Mucosa of stomach (tissue), 1 donor: Measurements from ENCODE around the gene GRIPAP1.

ENCODE experiments used
- H3K27me3 ChIP-seq: one replicate; pipeline ENCODE4 v1.7.0; 2013; ENCODE audit warnings: mild to moderate bottlenecking, low read length; ENCODE audit not compliant: control insufficient read depth, insufficient read depth
- H3K36me3 ChIP-seq: one replicate; pipeline ENCODE4 v1.7.0; 2013; ENCODE audit warnings: low read length; ENCODE audit not compliant: control insufficient read depth, insufficient read depth
- H3K4me1 ChIP-seq: one replicate; pipeline ENCODE4 v1.7.0; 2013; ENCODE audit warnings: mild to moderate bottlenecking, low read length; ENCODE audit not compliant: control insufficient read depth, insufficient read depth
- H3K4me3 ChIP-seq: one replicate; pipeline ENCODE4 v1.7.0; 2013; ENCODE audit warnings: low read length
- H3K9ac ChIP-seq: one replicate; pipeline ENCODE4 v1.7.0; 2013; ENCODE audit warnings: mild to moderate bottlenecking, low read length, moderate library complexity
- H3K9me3 ChIP-seq: one replicate; pipeline ENCODE4 v1.7.0; 2013; ENCODE audit warnings: mild to moderate bottlenecking, low read length, moderate library complexity; ENCODE audit not compliant: control insufficient read depth
- donor health status: Pancreatic carcinoma.

Gene GRIPAP1

DNA sequence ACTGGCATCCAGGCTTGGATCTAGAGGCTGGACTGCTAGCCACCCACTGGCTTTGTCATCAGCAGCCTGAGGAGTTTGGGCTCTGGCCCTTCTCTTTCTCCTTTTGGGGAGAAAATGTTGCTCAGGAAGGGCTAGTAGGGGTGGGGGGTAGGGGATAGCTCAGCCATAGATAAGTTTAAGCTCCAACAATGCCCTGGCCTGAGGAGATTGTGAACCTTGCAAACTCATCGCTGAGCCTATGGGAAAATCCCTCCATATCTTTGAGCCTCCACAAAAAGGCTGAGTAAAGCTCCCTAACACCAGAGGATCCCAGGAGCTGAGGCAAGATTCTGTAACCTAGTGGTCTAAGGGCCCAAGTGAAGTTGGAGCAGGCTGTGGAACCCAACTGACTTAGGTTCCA is 53.5 kb downstream of the GRIPAP1 start:
- H3K4me1 ChIP-seq: peaks cover 7% of the 10 kb centered on the region
- H3K27me3 ChIP-seq: no peaks in the 10 kb centered on the region
- H3K36me3 ChIP-seq: no peaks in the 10 kb centered on the region
- no peak overlapping the region for H3K9ac ChIP-seq
- H3K9me3 ChIP-seq: no peaks in the 10 kb centered on the region
- no peak overlapping the region for H3K4me3 ChIP-seq

DNA sequence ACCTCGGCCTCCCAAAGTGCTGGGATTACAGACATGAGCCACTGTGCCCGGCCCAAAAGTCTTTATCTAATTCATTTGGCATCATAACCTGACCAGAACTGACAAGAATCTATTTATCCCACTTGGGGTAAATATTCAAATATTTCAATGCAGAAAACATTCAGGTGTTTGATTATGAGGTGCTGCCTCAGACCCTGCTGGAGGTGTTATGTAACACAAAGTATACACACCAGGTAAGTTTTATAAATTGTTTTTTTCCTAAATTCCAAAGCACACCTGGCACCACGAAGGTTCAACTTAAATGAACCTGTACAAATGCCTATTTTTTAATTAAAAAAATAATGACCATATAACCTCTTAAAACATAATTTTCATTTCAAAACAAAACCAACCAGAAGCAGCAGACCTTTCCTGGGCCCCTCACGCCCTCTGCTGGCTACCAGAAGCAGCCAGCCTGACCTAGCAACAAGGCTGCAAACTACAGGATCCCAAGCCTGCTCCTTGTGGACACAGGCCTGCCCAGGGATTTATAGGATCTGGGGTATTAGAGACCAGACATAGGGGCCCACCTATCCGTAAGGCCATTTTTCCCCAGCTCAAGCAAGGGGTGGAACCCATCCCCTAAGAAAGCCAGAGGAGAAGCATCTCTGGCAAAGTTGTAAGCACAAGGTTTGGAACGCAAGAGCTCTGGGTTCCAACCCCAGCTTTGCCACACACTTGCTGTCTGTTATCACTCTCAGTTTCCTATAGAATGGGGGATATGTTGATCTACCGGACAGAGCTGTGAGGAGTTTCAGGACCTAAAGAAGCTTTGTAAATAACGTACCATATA is 56.3 kb downstream of the GRIPAP1 start:
- Histone ChIP-seq H3K36me3 (no peaks in the 10 kb centered on the region), H3K27me3 (no peaks in the 10 kb centered on the region), H3K4me1 (peaks cover 17% of the 10 kb centered on the region), H3K4me3 (no peak overlapping the region), H3K9ac (no peak overlapping the region), H3K9me3 (no peaks in the 10 kb centered on the region)

DNA sequence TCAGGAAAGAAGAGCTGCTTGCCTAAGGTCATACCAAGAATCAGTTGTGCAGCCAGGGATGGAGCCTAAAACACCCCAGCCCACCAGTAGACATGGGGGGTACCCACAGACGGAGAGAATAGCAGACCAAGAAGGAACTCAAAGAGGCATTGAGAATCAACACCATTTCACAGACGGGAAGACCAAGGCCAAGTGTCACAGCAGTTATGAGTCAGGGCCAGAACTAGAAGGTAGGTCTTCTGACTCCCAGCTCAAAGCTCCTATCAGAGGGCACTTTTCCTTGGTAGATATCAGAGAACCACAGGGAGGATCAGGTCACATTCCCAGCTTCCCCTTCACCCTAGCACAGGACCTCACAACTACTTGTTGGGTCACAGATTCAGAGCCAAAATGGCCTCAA is 59.2 kb downstream of the GRIPAP1 start:
- H3K36me3 ChIP-seq: no peaks in the 10 kb centered on the region
- H3K9ac ChIP-seq: no peak overlapping the region
- H3K27me3 ChIP-seq: no peaks in the 10 kb centered on the region
- peaks cover 17% of the 10 kb centered on the region for H3K4me1 ChIP-seq
- no peak overlapping the region for H3K4me3 ChIP-seq
- no peaks in the 10 kb centered on the region for H3K9me3 ChIP-seq

DNA sequence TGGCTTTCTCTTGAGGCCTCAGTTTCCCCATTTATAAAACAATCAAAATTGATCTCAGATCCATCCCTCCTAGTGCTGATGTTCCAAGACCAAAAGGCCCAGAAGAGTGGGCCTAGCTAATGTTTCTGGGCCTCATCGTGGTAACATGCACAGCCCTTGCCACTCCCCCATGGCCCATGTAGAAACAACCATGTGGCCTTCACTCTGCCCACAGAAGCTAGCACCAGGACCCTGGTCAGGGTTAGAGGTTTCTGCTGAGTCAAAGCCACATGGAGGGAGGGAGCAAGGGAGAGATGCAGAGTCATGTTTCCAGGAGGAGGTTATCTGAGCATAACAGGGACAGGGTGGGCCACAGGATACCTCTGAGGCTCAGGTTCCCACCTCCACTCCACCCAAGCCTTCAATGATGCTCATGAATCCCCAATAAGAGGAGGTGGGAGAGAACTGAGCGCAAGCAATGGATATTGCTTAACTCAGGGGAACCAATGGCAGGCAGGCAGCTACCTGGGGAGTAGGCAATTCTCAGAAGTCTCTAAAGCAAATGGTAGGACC is 61.6 kb downstream of the GRIPAP1 start:
- H3K27me3 ChIP-seq: no peaks in the 10 kb centered on the region
- no peak overlapping the region for H3K9ac ChIP-seq
- no peak overlapping the region for H3K4me3 ChIP-seq
- no peaks in the 10 kb centered on the region for H3K36me3 ChIP-seq
- no peaks in the 10 kb centered on the region for H3K9me3 ChIP-seq
- H3K4me1 ChIP-seq: peaks cover 22% of the 10 kb centered on the region

DNA sequence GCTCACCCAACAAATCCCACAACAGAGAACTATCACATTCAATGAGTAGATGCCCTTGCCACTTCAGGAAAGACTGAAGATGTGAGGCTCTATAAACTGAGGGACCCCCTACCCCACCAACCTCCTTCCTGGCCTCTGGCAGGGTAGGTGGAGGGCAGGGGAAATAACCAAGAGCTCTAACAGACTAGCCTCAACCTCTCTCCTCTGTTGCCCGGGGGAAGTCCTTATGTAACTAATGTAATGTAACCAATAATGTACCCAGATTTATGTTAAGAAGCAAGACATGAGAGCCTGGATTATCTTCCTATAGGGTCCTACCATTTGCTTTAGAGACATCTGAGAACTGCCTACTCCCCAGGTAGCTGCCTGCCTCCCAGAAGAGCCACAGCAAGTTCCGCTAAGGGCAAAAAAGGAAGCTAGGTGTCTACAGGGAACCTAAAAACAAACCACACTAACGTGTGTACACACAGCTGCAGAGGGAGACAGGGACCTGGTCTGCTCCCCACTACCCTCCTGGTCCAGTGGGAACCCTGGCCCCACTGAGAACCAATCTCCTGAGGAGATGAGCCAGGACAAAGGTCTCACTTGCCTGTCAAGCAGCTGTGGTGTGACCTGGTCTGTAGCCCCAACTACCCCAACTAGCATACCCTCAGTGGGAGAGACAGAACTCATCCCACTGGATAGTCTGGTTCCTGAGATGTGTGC is 62.4 kb downstream of the GRIPAP1 start:
- H3K27me3 ChIP-seq: no peaks in the 10 kb centered on the region
- H3K4me3 ChIP-seq: no peak overlapping the region
- H3K9me3 ChIP-seq: no peaks in the 10 kb centered on the region
- no peaks in the 10 kb centered on the region for H3K36me3 ChIP-seq
- no peak overlapping the region for H3K9ac ChIP-seq
- peaks cover 22% of the 10 kb centered on the region for H3K4me1 ChIP-seq

DNA sequence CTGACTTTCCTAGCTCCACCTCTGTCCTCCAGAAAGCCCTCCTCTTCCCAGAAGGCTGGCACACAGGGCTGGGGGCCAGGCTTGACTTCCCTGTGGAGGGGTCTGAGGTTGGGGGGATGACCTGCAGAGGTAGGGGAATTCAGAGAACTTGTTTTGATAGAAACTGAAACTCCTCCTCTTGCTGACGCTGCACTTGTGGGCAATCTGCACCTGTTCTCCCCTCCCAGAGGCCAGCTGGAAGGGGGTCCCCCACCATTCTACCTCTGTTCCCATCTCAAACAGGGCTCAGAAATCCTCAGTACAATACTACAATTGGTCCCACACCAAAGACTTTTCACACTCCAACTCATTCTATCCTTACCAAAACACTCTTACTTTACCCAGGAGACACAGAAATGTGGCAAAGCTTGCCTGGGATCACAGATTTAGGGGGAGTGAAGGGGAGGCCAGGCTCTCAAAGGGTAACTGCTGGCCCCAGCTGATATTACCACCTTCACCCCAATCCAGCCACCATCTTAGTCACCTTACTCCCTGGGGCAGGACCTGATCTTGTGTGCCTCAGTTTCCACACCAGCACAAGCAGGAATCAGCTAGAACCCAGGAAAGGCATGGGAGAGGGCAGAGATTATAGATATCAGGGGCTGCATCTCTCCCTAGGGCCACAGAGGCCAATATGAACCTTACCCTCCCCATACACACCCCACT is 63.2 kb downstream of the GRIPAP1 start:
- Histone ChIP-seq H3K9me3 (no peaks in the 10 kb centered on the region), H3K4me3 (no peak overlapping the region), H3K4me1 (peaks cover 22% of the 10 kb centered on the region), H3K9ac (no peak overlapping the region), H3K36me3 (no peaks in the 10 kb centered on the region), H3K27me3 (no peaks in the 10 kb centered on the region)

DNA sequence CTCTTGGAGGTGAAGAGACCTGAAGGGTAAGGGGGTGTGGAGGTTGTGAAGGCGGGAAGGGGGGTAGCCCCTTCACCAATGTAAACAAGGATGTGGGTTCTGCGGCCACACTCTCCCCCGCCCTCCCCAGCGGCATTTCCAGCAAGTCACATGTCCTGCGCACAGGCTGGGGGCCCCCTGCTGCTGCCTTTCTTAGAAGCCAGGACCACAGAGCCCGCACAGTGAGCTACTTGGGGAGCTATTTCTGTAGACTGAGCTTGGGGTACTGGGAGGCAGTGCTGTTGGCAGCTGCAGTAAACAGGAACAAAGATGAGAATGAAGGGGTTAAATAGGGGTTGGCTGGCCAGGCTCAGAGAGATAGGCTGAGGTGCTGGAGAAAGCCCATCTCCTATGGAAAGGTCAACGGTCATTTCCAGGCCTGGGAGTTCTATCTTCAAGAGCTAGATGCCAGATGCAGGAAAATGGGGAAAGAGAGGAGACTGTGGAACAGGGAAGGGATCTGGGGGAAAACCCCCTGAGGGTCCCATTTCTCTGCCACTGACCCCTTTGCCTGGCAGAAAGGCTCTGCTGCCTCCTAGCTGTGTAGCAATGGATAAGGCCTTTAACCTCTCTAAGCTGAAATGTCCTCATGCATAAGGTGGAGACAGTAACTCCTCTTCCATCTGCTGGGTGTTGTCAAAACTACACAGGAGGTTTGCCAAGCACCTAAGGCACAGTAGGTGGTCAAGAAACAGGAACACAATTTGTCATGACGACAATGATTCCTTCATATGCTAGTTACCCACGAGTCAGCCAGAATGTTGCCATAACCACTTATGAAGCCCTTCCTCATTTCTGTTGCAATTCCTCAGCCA is 64.8 kb downstream of the GRIPAP1 start:
- H3K4me1 ChIP-seq: peaks cover 16% of the 10 kb centered on the region
- peak overlapping the region; percentile 8 for H3K9ac ChIP-seq
- H3K27me3 ChIP-seq: no peaks in the 10 kb centered on the region
- no peaks in the 10 kb centered on the region for H3K9me3 ChIP-seq
- no peak overlapping the region for H3K4me3 ChIP-seq
- no peaks in the 10 kb centered on the region for H3K36me3 ChIP-seq

DNA sequence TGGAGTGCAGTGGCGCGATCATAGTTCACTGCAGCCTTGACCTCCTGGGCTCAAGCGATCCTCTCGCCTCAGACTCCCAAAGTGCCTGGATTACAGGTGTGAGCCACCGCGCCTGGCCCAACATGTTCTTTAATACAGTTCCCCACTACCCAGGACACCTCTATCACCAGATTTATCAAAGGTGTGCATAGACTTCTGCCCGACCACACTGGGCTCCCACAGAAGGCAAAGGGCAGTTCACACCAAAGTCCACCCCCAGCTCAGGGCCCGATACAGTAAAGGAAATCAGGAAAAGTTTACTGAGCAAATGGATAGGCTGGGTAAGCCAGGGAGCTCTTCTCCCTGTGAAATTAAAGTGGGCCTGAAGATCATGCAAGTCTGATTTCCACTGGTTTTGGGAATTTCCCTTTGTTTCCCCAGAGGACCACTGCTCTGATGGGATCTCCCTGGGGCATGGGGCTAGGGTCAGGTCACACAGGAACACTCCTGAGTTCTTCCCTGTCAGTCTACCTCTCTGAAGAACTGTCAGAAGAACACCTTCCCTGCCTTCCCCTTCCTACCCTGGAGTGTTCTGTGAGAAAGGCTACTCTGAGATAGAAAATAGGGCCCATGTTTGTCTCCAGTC is 65.5 kb downstream of the GRIPAP1 start:
- H3K4me1 ChIP-seq: peaks cover 10% of the 10 kb centered on the region
- H3K4me3 ChIP-seq: no peak overlapping the region
- H3K36me3 ChIP-seq: no peaks in the 10 kb centered on the region
- no peaks in the 10 kb centered on the region for H3K27me3 ChIP-seq
- no peaks in the 10 kb centered on the region for H3K9me3 ChIP-seq
- H3K9ac ChIP-seq: no peak overlapping the region

DNA sequence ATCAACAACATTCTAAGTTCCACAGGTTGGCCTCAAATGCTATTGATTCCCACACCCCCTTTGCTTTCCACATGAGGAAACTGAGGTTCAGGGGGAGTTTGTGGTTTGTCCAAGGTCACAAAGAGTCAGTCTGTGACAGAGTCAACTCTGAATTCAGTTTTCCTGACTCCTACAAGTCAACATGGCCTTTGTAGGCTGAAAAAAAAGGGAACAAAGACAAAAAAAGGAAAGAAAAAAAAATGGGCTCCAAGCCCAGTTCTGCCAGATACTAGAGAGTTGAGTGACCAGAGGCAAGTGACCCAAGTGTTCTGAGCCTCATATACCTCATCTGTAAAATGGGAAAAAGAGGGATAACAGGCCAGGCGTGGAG is 66.8 kb downstream of the GRIPAP1 start:
- no peaks in the 10 kb centered on the region for H3K36me3 ChIP-seq
- peaks cover 9% of the 10 kb centered on the region for H3K4me1 ChIP-seq
- H3K4me3 ChIP-seq: no peak overlapping the region
- no peaks in the 10 kb centered on the region for H3K9me3 ChIP-seq
- no peak overlapping the region for H3K9ac ChIP-seq
- no peaks in the 10 kb centered on the region for H3K27me3 ChIP-seq

DNA sequence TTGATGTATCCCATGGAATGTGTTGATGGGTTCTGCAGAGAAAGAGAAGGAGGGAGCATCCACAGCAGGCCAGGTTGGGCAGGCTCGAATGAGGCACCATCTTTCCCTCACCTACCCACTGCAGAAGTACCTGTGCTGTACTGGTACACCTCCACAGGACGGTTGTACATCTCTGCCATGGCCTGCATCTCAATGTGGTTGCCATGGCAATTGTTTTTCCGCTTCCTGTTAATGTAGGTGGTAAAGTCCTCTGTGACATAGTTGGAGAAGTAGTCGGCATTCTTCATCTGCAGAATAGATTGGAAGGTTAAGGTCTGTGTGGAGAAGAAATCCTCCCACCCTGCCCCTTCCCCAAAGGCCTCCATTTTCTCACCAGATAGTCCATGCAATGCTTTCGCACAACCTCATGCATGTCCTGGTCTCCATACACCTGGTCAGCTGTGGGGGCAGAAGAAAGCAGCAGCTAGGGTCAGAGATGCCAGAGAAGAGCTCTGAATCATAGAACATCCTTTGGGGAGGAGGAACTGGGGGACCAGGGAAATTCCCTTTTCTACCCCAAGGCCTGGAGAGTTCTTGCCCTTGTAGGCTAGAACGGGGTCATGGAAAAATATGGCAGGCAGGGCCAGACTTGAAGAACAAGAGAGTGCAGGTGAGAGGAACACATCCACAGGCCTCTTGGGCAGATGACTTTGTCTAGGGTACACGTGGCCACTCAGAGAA is 67.3 kb downstream of the GRIPAP1 start:
- Histone ChIP-seq H3K9ac (no peak overlapping the region), H3K27me3 (no peaks in the 10 kb centered on the region), H3K4me3 (no peak overlapping the region), H3K36me3 (no peaks in the 10 kb centered on the region), H3K4me1 (peaks cover 9% of the 10 kb centered on the region), H3K9me3 (no peaks in the 10 kb centered on the region)

DNA sequence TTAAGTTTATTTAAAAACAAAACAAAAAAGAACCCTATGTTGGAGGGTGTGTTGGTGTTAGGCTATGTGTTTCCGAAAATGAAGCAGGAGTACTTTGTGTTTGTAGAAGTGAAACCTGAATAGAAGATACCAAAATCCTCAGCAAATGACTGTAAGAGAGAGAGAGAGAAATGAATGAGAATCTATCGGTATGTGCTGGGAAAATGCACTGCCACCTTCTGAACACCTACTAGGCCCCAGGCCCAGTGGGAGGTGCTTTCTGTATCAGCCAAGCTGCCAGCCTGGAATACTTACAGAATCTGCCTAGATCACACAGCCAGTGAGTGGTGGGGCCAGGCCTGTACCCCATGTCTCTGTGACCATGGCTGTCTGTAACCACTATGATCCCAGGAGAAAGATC is 68.3 kb downstream of the GRIPAP1 start:
- H3K4me3 ChIP-seq: no peak overlapping the region
- H3K4me1 ChIP-seq: peaks cover 9% of the 10 kb centered on the region
- no peaks in the 10 kb centered on the region for H3K9me3 ChIP-seq
- no peaks in the 10 kb centered on the region for H3K27me3 ChIP-seq
- H3K9ac ChIP-seq: no peak overlapping the region
- no peaks in the 10 kb centered on the region for H3K36me3 ChIP-seq
